ENCODE data around the gene BPIFA3. TPM values are rescaled to one million over a fixed set of nuclear protein-coding genes. Genes with fewer than 3 reads are reported as not detected.

BPIFA3 gene
- total and polyA plus RNA-seq, 9 of the 15 experiments (the other 6 are each of a cell fraction or from before 2014, with no cell fraction given): not detected

- DNase-seq (ENCODE audit: extremely low read depth in 1 of 4, low spot score in 3 of 4): no peak
- intact Hi-C loops (cut with micrococcal nuclease) (loop anchor here (10.0 kb wide), 1 partner anchor 58 kb away; no protein-coding TSS in a partner anchor), in situ Hi-C loops (cut with MboI) (no loop called here)
- BruUV-seq (replicated peaks): no TSS peak
- H2AFZ ChIP-seq (ENCODE audit: low read depth, low read length): no peak overlapping the region
- H3K9ac ChIP-seq (ENCODE audit: insufficient read depth in 1 of 2, low read depth in 2 of 2, low read length in 2 of 2): no peak overlapping the region
- H3K27me3 ChIP-seq (ENCODE audit: control insufficient read depth in 2 of 2, insufficient read depth in 2 of 2, low read length in 2 of 2): peaks cover 2 to 4% of the 10 kb centered on the region in 2 experiments; a peak in 2 of 5 replicates
- H4K20me1 ChIP-seq (replicated peaks; ENCODE audit: control insufficient read depth, insufficient read depth, low read length): no peaks in the 10 kb centered on the region
- WGBS (ENCODE audit: insufficient coverage, low coverage, missing lambda C conversion rate): 0% methylated on average over 1 of the region's 1 CpG
- no peaks in the 10 kb centered on the region for H3K79me2 ChIP-seq (ENCODE audit: control insufficient read depth, insufficient read depth, low read length)
- TF ChIP-seq MAFF (IDR thresholded peaks at IDR 0.05; ENCODE audit: low read length): peak; percentile 27
- TF ChIP-seq KDM4B (IDR thresholded peaks at IDR 0.05; ENCODE audit: borderline replicate concordance in 2 of 2, low read depth in 1 of 2): no peak
- TF ChIP-seq MAFG (tag; conservative IDR thresholded peaks at IDR 0.05): peak; percentile 59
- no peak for TF ChIP-seq KLF10 (CRISPR knock-in tag; IDR thresholded peaks at IDR 0.05)
- TF ChIP-seq ZNF316 (IDR thresholded peaks at IDR 0.05): peak; percentile 73
- peak; percentile 55; the same call in 1 of the 2 replicates for TF ChIP-seq C11orf30 (IDR thresholded peaks at IDR 0.05; ENCODE audit: low read depth)
- H3K4me1 ChIP-seq (replicated peaks in 1 of 2; ENCODE audit: control insufficient read depth in 2 of 2, insufficient read depth in 2 of 2, low read length in 2 of 2): no peaks in the 10 kb centered on the region
- H3K36me3 ChIP-seq (ENCODE audit: control insufficient read depth, insufficient read depth, low read length): no peaks in the 10 kb centered on the region
- no peak overlapping the region for H3K4me2 ChIP-seq (ENCODE audit: insufficient read depth, low read length)
- ChIA-PET CTCF (ENCODE audit: low intra/inter-chr PET ratio) (no interaction called here), POLR2A (interaction anchor here (0.8 to 1.1 kb wide), 4 partner anchors 9 to 50 kb away, joined by 3 to 5 read pairs (median 4); no protein-coding TSS in a partner anchor)
- H3K9me3 ChIP-seq (replicated peaks; ENCODE audit: control insufficient read depth, insufficient read depth, low read depth, low read length): no peaks in the 10 kb centered on the region
- ATAC-seq: no peak
- no peak for FAIRE-seq
- no peak overlapping the region for H3K4me3 ChIP-seq
- no peaks in the 10 kb centered on the region for H3K9me1 ChIP-seq (ENCODE audit: control insufficient read depth, insufficient read depth, low read length)
- no peak overlapping the region for H3K27ac ChIP-seq (ENCODE audit: extremely low read depth, low read depth, low read length)
Observed at GRCh38 chr20:33236351-33236750, 19.2 kb downstream of the BPIFA3 start.

- no peak for FAIRE-seq
- intact Hi-C loops (cut with micrococcal nuclease): loop anchor here (10.0 kb wide), 1 partner anchor 57 kb away; no protein-coding TSS in a partner anchor
- Histone ChIP-seq H3K36me3 (ENCODE audit: control insufficient read depth, insufficient read depth, low read length) (no peaks in the 10 kb centered on the region), H3K4me3 (no peak overlapping the region), H3K4me2 (ENCODE audit: insufficient read depth, low read length) (no peak overlapping the region), H3K27me3 (ENCODE audit: control insufficient read depth in 2 of 2, insufficient read depth in 2 of 2, low read length in 2 of 2) (peaks cover 2 to 9% of the 10 kb centered on the region in 2 experiments; a peak in 3 of 5 replicates), H3K9me3 (replicated peaks; ENCODE audit: control insufficient read depth, insufficient read depth, low read depth, low read length) (no peaks in the 10 kb centered on the region), H3K4me1 (replicated peaks in 1 of 2; ENCODE audit: control insufficient read depth in 2 of 2, insufficient read depth in 2 of 2, low read length in 2 of 2) (no peaks in the 10 kb centered on the region), H4K20me1 (replicated peaks; ENCODE audit: control insufficient read depth, insufficient read depth, low read length) (no peaks in the 10 kb centered on the region; the same call in 1 of the 2 replicates), H3K9ac (ENCODE audit: insufficient read depth in 1 of 2, low read depth in 2 of 2, low read length in 2 of 2) (no peak overlapping the region), H2AFZ (ENCODE audit: low read depth, low read length) (no peak overlapping the region), H3K9me1 (ENCODE audit: control insufficient read depth, insufficient read depth, low read length) (no peaks in the 10 kb centered on the region), H3K27ac (ENCODE audit: extremely low read depth, low read depth, low read length) (no peak overlapping the region), H3K79me2 (ENCODE audit: control insufficient read depth, insufficient read depth, low read length) (no peaks in the 10 kb centered on the region)
- TF ChIP-seq NCOA6 (IDR thresholded peaks at IDR 0.05) (no peak), MAFG (tag; conservative IDR thresholded peaks at IDR 0.05) (no peak), SMARCE1 (IDR thresholded peaks at IDR 0.05) (no peak), ZBTB5 (IDR thresholded peaks at IDR 0.05) (no peak), ZNF644 (tag; IDR thresholded peaks at IDR 0.05; ENCODE audit: low read depth) (no peak), KDM1A (IDR thresholded peaks at IDR 0.05) (no peak), SRSF7 (optimal IDR thresholded peaks at IDR 0.05; ENCODE audit: low read depth, low read length) (no peak), ARNT (IDR thresholded peaks at IDR 0.05) (no peak), ZNF766 (CRISPR knock-in tag; conservative IDR thresholded peaks at IDR 0.05) (no peak), GATAD2A (IDR thresholded peaks at IDR 0.05) (no peak), EGR1 (conservative IDR thresholded peaks at IDR 0.05) (no peak), ZBTB7A (IDR thresholded peaks at IDR 0.05; ENCODE audit: borderline replicate concordance, control insufficient read depth, low read depth, low read length) (no peak), RUNX1 (IDR thresholded peaks at IDR 0.05; ENCODE audit: low read depth) (no peak)
- ChIA-PET POLR2A (interaction anchor here (2.7 kb wide), 1 partner anchor 12 kb away, joined by 7 read pairs; no protein-coding TSS in a partner anchor), CTCF (ENCODE audit: low intra/inter-chr PET ratio) (interaction anchor here (0.6 kb wide), 1 partner anchor 8 kb away, joined by 3 read pairs; no protein-coding TSS in a partner anchor)
- no peak for DNase-seq (ENCODE audit: extremely low read depth in 1 of 4, low spot score in 3 of 4)
- in situ Hi-C loops (cut with MboI): no loop called here
- BruUV-seq (replicated peaks): no TSS peak
- WGBS (ENCODE audit: insufficient coverage, low coverage, missing lambda C conversion rate): 3% methylated on average over 6 of the region's 6 CpGs
- no peak for ATAC-seq
Observed at GRCh38 chr20:33237989-33238388, 20.8 kb downstream of the BPIFA3 start.

Measured in K562 (cell line).